Measurements from ENCODE around the gene LY6G5C.

Gene LY6G5C

DNA sequence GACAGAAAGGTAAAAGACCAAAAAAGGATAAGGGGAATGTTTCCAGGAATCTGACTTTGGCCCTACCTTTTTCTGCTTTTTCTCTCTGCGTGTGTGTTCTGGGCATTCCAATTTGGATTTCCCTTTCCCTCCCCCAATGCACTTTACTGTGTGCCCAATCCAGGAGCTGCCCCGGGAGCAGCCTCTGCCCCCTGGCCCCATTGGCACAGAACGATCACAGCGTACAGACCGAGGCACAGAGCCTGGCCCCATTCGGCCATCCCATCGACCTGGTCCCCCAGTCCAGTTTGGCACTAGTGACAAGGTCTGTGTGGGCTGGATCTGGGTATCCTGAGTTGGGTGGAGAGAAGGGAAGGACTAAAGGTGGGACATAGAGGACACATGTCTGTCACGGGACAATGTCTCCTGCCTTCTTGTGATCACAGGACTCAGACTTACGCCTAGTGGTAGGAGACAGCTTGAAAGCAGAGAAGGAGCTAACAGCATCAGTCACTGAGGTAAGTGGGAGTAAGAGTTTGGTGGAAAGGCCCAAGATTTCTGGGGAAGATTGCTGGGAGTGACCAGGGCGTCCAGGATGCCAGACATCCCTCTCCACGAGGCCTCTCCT is 45.8 kb downstream of the LY6G5C start:
- no peak for DNase-seq

DNA sequence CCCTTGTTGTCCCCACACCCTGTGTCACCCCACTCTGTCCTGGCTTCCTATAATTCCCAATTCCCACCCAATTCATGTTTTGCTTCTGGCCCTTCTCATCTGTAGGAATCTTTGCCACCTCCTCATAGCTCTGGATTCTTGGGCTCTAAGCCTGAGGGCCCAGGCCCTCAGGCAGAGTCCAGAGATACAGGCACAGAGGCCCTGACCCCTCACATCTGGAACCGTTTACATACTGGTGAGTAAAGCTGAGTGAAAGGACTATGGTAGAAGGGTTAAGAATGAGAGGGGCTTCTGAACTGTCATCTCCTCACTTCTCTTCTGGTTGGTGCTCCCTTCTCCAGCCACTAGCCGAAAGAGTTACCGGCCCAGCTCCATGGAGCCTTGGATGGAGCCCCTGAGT is 46.7 kb downstream of the LY6G5C start:
- DNase-seq: no peak

DNA sequence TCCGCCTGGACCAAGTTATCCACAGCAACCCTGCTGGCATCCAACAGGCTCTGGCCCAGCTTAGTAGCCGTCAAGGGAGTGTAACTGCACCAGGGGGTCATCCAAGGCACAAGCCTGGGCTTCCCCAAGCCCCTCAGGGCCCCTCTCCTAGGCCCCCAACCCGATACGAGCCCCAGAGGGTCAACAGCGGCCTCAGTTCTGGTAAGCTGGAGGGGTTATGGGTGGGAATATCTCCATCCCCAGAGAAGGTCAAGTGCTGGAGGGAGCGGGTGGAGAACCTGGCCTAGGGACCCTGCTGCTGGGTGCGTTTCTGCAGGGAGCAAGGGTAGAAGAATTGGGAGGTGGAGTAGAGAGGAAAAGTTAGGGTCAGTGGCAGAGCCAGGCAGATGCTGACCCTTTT is 47.4 kb downstream of the LY6G5C start:
- DNase-seq: no peak

DNA sequence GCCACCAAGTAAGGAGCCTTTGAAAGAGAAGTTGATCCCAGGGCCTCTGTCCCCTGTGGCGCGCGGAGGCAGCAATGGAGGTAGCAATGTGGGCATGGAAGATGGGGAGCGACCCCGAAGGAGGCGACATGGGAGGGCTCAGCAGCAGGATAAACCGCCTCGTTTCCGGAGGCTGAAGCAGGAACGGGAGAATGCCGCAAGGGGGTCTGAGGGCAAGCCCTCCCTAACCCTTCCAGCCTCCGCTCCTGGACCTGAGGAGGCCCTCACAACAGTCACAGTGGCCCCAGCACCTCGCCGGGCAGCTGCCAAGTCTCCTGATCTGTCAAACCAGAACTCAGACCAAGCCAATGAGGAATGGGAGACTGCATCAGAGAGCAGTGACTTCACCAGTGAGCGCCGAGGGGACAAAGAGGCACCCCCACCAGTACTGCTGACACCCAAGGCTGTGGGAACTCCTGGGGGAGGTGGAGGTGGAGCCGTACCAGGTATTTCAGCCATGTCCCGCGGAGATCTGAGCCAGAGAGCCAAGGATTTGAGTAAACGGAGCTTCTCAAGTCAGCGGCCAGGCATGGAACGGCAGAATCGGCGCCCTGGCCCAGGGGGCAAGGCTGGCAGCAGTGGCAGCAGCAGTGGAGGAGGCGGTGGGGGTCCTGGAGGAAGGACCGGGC is 48.5 kb downstream of the LY6G5C start:
- DNase-seq: no peak

GRCh38 chr6:31631681-31632278 is 49.1 kb downstream of the LY6G5C start:
- DNase-seq: no peak

DNA sequence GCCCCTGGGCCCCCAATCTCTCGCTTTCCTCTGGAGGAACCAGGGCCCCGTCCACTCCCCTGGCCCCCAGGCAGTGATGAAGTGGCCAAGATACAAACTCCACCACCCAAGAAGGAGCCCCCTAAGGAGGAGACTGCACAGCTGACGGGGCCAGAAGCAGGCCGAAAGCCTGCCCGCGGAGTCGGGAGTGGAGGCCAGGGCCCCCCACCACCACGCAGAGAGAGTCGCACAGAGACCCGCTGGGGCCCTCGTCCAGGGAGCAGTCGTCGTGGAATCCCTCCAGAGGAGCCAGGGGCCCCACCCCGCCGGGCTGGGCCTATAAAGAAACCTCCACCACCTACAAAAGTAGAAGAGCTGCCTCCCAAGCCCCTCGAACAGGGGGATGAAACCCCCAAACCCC is 49.7 kb downstream of the LY6G5C start:
- DNase-seq: no peak

GRCh38 chr6:31630177-31630934 is 50.5 kb downstream of the LY6G5C start:
- no peak for DNase-seq

DNA sequence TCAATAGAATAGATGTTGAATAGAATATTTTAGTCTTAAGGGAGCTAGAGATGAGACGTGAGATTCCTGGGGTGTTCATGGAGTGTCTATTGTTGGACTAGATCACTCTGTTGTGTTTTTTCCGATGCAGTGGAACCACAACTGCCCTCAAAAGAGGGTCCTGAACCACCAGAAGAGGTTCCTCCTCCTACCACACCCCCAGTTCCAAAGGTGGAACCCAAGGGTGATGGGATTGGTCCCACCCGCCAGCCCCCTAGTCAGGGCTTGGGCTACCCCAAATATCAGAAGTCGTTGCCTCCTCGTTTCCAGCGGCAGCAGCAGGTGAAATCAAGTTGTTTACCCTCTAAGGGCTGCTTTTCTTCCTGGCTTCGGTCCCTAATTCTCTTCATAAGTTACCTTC is 51.9 kb downstream of the LY6G5C start:
- DNase-seq: no peak

- no peak for DNase-seq
Observed at GRCh38 chr6:31627690-31628287, 53.1 kb downstream of the LY6G5C start.

GRCh38 chr6:31626952-31627351 is 53.9 kb downstream of the LY6G5C start:
- no peak for DNase-seq
